ENCODE results near the gene CBX5.

GRCh38 chr12:54210400-54210790, 69.5 kb downstream of the CBX5 start:
- TF ChIP-seq TAF7 (optimal IDR thresholded peaks at IDR 0.05; ENCODE audit: borderline replicate concordance, low read depth, low read length) (no peak), TAF1 (IDR thresholded peaks at IDR 0.05; ENCODE audit: low read depth, low read length) (no peak), CTCF (IDR thresholded peaks at IDR 0.05; ENCODE audit: control extremely low read depth in 1 of 3, insufficient read depth in 1 of 3, low read depth in 1 of 3, low read length in 3 of 3) (no peak), POLR2A (IDR thresholded peaks at IDR 0.05; ENCODE audit: control extremely low read depth in 1 of 2, low read depth in 2 of 2, low read length in 2 of 2) (no peak), KDM5A (IDR thresholded peaks at IDR 0.05; ENCODE audit: low read length) (no peak), SIRT6 (IDR thresholded peaks at IDR 0.05; ENCODE audit: low read length) (no peak), ZNF274 (IDR thresholded peaks at IDR 0.05; ENCODE audit: borderline replicate concordance, extremely low read depth, low read length) (no peak), RAD21 (IDR thresholded peaks at IDR 0.05 in 1 of 2, conservative IDR thresholded peaks at IDR 0.05 in 1 of 2; ENCODE audit: low read depth in 2 of 2, low read length in 2 of 2) (no peak), RNF2 (IDR thresholded peaks at IDR 0.05; ENCODE audit: borderline replicate concordance, low read depth, low read length, missing control alignments, poor library complexity, severe bottlenecking) (no peak), EZH2 (IDR thresholded peaks at IDR 0.05; ENCODE audit: low read depth, low read length, severe bottlenecking) (no peak), JUN (IDR thresholded peaks at IDR 0.05; ENCODE audit: low read depth, low read length) (no peak)
